ENCODE results near the gene SPRTN. TPM values are rescaled to one million over a fixed set of nuclear protein-coding genes. Genes with fewer than 3 reads are reported as not detected.

Gene SPRTN
- total RNA-seq, 1 experiment from 2014 or later: 14.9 TPM

- Histone ChIP-seq H3K27me3 (ENCODE audit: insufficient read depth, low read length) (no peaks in the 10 kb centered on the region), H3K4me3 (replicated peaks in 1 of 2; ENCODE audit: low read depth in 1 of 2, low read length in 2 of 2) (no peak overlapping the region), H4K20me1 (ENCODE audit: insufficient read depth) (no peaks in the 10 kb centered on the region), H3K9me2 (ENCODE audit: insufficient read depth) (no peaks in the 10 kb centered on the region), H3K9ac (ENCODE audit: low read length) (no peak overlapping the region), H2AFZ (ENCODE audit: low read depth, low read length, poor library complexity, severe bottlenecking) (no peak overlapping the region), H3K4me2 (ENCODE audit: low read length) (no peak overlapping the region), H3K36me3 (ENCODE audit: control insufficient read depth in 1 of 2, insufficient read depth in 2 of 2, low read length in 2 of 2) (no peaks in the 10 kb centered on the region), H3K9me3 (ENCODE audit: control insufficient read depth in 1 of 2, insufficient read depth in 1 of 2, low read depth in 1 of 2, low read length in 2 of 2) (no peaks in the 10 kb centered on the region), H3K27ac (ENCODE audit: low read depth, low read length) (no peak overlapping the region), H3K4me1 (ENCODE audit: control insufficient read depth in 1 of 2, insufficient read depth in 2 of 2, low read length in 2 of 2) (no peaks in the 10 kb centered on the region), H3K79me2 (ENCODE audit: insufficient read depth, low read length) (no peaks in the 10 kb centered on the region)
- BruUV-seq (replicated peaks): no TSS peak
- ATAC-seq (no peak), DNase-seq (ENCODE audit: low read depth, low spot score) (no peak)
- ChIA-PET CTCF (no interaction called here), RAD21 (ENCODE audit: low non-redundant PET in 1 of 2, low total read pairs in 2 of 2, uncharacterized antibody in 2 of 2, unreplicated experiment in 2 of 2) (no interaction called here), POLR2A (no interaction called here)
- intact Hi-C loops (cut with micrococcal nuclease): no loop called here
- TF ChIP-seq ELF1 (IDR thresholded peaks at IDR 0.05; ENCODE audit: borderline replicate concordance, low read depth): no peak
- no peak for TF ChIP-seq SP1 (IDR thresholded peaks at IDR 0.05; ENCODE audit: low read depth)
- TF ChIP-seq, protein P1, sequence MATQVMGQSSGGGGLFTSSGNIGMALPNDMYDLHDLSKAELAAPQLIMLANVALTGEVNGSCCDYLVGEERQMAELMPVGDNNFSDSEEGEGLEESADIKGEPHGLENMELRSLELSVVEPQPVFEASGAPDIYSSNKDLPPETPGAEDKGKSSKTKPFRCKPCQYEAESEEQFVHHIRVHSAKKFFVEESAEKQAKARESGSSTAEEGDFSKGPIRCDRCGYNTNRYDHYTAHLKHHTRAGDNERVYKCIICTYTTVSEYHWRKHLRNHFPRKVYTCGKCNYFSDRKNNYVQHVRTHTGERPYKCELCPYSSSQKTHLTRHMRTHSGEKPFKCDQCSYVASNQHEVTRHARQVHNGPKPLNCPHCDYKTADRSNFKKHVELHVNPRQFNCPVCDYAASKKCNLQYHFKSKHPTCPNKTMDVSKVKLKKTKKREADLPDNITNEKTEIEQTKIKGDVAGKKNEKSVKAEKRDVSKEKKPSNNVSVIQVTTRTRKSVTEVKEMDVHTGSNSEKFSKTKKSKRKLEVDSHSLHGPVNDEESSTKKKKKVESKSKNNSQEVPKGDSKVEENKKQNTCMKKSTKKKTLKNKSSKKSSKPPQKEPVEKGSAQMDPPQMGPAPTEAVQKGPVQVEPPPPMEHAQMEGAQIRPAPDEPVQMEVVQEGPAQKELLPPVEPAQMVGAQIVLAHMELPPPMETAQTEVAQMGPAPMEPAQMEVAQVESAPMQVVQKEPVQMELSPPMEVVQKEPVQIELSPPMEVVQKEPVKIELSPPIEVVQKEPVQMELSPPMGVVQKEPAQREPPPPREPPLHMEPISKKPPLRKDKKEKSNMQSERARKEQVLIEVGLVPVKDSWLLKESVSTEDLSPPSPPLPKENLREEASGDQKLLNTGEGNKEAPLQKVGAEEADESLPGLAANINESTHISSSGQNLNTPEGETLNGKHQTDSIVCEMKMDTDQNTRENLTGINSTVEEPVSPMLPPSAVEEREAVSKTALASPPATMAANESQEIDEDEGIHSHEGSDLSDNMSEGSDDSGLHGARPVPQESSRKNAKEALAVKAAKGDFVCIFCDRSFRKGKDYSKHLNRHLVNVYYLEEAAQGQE (IDR thresholded peaks at IDR 0.05; ENCODE audit: low read depth): no peak
- no peak for TF ChIP-seq SIN3A (IDR thresholded peaks at IDR 0.05; ENCODE audit: low read depth)
- no peak for TF ChIP-seq POLR2AphosphoS5 (IDR thresholded peaks at IDR 0.05; ENCODE audit: low read depth, low read length)
- TF ChIP-seq ZBTB33 (IDR thresholded peaks at IDR 0.05; ENCODE audit: extremely low read depth, insufficient replicate concordance, low read length): no peak
- TF ChIP-seq JUND (IDR thresholded peaks at IDR 0.05): no peak
- no peak for TF ChIP-seq SRF (IDR thresholded peaks at IDR 0.05; ENCODE audit: low read depth)
- TF ChIP-seq ATF3 (IDR thresholded peaks at IDR 0.05): no peak
- no peak for TF ChIP-seq CBX3 (IDR thresholded peaks at IDR 0.05; ENCODE audit: low read depth)
- TF ChIP-seq RAD21 (IDR thresholded peaks at IDR 0.05; ENCODE audit: low read depth): no peak
- TF ChIP-seq FOSL1 (IDR thresholded peaks at IDR 0.05; ENCODE audit: low read depth): no peak
- TF ChIP-seq, protein P2, sequence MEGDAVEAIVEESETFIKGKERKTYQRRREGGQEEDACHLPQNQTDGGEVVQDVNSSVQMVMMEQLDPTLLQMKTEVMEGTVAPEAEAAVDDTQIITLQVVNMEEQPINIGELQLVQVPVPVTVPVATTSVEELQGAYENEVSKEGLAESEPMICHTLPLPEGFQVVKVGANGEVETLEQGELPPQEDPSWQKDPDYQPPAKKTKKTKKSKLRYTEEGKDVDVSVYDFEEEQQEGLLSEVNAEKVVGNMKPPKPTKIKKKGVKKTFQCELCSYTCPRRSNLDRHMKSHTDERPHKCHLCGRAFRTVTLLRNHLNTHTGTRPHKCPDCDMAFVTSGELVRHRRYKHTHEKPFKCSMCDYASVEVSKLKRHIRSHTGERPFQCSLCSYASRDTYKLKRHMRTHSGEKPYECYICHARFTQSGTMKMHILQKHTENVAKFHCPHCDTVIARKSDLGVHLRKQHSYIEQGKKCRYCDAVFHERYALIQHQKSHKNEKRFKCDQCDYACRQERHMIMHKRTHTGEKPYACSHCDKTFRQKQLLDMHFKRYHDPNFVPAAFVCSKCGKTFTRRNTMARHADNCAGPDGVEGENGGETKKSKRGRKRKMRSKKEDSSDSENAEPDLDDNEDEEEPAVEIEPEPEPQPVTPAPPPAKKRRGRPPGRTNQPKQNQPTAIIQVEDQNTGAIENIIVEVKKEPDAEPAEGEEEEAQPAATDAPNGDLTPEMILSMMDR (IDR thresholded peaks at IDR 0.05 in 2 of 3, conservative IDR thresholded peaks at IDR 0.05 in 1 of 3; ENCODE audit: borderline replicate concordance in 1 of 3, insufficient read depth in 1 of 3, low read depth in 2 of 3, low read length in 2 of 3): no peak
These were observed 10.5 kb upstream of the SPRTN start for GRCh38 chr1:231327617-231328016.
